HG03558 (cell line): Measurements from ENCODE around the gene ARHGAP26.

ENCODE experiments used
- ATAC-seq: cut with Tn5 transposase; IDR thresholded peaks from one replicate; pipeline ENCODE4 v1.9.1; 2021; ENCODE audit warnings: moderate number of reproducible peaks; ENCODE audit not compliant: unreplicated experiment; ENCODE audit errors: extremely low read depth

The ARHGAP26 gene

DNA sequence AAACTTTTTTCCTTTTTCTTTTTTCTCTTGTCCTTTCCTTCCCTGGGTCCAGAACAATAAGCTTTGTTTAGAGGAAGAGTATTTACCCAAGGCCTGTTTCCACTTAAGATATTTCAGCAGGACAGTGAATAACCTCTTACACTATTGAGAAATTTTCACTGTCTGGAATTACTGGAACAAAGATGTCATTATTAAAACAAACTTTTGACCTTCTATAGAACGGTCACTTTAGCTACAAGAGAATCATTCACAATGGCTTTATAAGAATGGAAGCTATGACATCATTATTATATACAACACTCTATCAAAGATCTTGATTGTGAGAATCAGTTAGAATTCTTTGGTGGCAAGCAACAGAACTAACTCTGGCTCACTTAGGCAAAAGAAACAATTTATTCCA is 22.0 kb upstream of the ARHGAP26 start:
- ATAC-seq: no peak

GRCh38 chr5:142748568-142749249 is 21.5 kb upstream of the ARHGAP26 start:
- no peak for ATAC-seq

DNA sequence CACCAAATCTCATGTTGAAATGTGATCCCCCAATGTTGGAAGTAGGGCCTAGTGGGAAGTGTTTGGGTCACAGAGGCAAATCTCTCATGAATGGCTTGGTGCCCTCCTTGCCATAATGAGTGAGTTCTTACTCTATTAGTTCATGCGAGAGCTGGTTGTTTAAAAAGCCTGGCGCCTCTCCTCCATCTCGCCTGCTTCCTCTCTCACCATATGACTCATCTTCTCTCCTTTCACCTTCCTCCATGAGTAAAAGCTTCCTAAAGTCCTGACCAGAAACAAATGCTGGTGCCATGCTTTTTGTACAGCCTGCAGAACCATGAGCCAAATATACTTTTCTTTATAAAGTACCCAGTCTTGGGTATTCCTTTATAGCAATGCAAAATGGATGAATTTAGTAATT is 20.9 kb upstream of the ARHGAP26 start:
- ATAC-seq: no peak

DNA sequence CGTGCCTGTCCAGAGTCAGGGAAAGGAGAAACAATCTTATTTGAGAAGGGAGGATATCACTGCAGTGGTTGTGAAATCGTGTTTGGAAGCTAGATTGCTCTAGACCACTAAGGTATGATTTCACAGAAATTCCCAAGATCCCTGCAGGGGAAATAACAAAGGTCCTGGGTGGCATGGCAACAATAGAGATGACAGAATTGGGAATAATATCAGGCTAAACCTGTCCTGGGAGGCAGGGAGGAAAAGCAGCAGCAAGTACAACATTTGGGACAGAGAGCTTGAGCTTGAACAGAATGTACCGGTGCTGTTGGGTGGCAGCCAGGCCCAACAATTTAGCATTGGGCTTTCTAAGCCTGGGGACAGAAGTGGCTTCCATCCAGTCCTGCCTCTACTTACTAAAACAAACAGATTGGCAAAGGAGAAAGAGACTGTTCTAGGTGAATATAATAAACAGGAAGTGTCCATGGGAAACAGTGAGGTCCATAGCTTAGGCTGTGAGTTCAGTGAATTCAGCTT is 17.0 kb upstream of the ARHGAP26 start:
- no peak for ATAC-seq

GRCh38 chr5:142754031-142754430 is 16.1 kb upstream of the ARHGAP26 start:
- no peak for ATAC-seq

DNA sequence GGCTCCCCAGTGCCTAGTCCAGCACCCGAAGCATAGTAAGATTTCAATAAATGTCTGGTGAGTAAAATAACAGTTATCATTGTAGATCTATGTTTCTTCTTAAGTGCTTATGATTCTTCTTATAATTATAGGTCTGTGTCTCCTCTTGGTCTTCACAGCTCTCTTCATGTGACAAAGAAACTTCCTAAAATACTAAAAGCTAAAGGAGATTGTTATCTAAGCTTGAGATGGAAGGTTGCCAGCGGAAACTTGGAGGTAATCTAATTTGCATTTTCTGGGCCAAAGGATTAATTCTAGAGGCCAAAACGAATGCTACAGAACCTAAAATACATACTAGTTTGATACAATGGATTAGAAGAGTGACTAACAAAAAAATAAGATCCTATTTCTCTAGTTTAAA is 13.6 kb upstream of the ARHGAP26 start:
- no peak for ATAC-seq

DNA sequence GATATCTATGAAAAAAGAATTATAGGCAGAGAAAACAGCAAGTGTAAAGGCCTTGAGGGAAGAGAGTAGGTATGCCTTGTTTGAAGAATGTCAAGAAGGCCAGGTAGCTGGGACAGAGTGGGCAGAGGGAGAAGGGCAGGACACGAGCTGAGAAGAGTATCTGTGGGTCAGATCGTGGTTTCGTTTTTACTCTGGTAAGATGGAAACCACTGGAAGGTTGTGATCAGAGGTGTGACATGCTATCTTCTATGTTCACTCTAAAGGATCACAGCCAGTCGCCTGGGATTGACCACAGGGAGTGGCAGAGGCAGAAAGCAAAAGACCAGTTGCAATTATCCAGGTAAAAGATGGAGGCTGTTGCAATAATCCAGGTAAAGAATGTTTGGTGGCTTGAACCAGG is 12.6 kb upstream of the ARHGAP26 start:
- no peak for ATAC-seq

DNA sequence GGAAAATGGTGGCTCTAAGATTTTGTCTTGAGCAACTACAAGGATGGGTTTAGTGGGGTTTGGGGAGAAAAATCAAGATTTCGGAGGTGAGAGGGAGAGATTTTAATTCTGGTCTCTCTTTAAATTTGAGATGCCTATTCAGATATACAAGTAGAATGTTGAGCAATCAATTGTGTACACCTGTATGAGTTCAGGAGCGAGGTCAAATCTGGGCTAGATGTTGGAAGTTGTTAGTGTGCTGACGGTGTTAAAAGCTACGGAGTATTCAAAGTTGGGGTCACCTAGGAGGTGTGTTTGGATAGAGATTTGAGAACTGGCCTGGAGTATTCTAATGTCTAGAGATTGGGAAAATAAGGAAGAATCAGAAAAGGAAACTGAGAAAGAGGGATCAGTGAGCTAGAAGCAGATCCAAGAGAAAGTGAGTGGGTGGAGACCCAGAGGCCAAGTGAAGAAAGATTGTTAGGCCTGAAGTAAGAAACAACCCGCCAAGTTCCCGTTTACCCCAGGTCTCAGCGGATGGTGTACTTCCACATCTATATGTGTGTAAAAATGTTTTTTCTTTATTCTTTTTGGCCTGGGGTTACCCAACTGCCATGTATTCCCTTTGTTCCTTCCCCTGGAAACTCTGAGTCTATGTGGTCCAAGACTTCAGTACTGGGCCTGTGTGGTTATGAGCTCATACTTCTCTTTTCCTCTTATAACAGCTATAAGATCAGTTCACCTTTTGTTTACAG is 11.9 kb upstream of the ARHGAP26 start:
- ATAC-seq: no peak

DNA sequence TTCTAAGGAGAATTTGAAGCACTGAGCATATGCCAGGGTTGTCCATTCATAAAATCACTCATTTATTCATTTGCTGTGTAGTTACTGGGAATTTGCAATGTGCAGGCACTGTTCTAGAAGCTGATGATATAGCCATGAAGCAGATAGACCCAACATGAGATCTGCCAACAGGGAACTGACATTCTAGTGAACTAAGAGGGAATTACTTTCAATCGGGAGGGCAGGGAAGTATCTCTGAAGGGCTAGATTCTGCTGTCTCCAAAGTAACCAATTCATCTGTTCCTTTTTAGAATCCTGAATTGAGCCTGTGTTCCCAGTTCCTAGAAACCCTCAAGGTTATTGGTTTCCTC is 11.4 kb upstream of the ARHGAP26 start:
- no peak for ATAC-seq

GRCh38 chr5:142763701-142764100 is 6.5 kb upstream of the ARHGAP26 start:
- ATAC-seq: no peak

DNA sequence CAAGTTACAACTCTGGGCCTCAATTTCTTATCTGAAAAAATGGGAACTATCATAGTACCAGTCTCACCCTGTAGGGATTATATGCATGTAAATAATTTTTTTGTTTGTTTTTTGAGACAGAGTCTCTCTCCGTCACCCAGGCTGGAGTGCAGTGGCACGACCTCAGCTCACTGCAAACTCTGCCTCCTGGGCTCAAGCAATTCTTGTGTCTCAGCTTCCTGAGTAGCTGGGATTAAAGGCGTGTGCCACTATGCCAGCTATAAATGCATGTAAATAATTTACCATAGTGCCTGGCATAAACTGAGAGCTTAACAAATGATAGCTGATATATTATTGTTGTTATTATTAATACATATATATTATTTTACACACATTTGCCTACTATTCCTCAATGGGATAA is 3.0 kb upstream of the ARHGAP26 start:
- ATAC-seq: no peak

GRCh38 chr5:142767911-142768310 is 2.3 kb upstream of the ARHGAP26 start:
- no peak for ATAC-seq

DNA sequence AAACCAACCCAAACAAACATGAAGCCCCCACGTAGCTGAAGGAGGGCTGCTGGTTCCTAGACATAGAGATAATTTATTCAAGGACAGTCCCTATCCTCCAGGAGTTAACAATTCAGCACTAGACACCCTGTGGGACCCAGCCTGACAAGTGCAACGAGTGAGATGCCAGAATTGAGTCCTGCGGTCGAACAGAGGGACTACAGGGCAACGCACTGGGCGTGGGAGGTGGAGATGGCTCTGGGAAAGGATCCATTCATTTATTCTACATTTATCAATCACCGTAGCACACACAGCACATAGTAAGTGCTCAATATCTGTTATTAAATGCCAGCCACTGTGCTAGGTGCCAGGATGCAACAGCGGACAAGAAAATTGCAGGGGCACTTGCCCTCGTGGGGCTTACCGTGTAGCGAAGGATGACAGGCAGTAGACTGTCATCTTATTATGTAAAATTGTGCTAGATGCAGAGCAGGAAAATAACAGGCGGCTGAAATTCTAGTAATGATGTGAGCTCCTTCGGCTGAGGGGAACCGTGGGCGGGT is 855 bp upstream of the ARHGAP26 start:
- ATAC-seq: no peak

GRCh38 chr5:142770650-142771609 is 753 bp downstream of the ARHGAP26 start:
- peak; percentile 8 for ATAC-seq

DNA sequence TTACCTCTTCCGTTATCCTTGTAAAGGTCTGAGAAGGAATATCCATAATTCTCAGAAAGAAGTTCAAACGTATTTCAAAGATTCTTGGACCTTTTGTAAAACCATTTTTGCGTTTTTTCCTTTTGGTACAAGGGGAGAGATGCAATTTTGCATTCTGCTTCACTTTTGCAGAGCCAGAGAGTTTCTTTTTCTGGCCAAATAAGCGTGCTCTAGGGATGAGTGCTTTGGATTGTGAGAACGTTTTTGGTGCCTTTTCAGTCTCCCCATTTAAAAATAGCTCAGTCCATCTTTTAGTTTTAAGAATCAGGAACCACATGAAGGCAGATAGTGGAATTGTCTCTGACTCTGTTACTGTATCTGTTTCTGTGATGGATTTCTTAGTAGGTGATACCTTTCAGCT is 1.5 kb downstream of the ARHGAP26 start:
- ATAC-seq: no peak

GRCh38 chr5:142772446-142773293 is 2.5 kb downstream of the ARHGAP26 start:
- ATAC-seq: no peak

- ATAC-seq: no peak
Observed at GRCh38 chr5:142777099-142777498, 6.9 kb downstream of the ARHGAP26 start.

DNA sequence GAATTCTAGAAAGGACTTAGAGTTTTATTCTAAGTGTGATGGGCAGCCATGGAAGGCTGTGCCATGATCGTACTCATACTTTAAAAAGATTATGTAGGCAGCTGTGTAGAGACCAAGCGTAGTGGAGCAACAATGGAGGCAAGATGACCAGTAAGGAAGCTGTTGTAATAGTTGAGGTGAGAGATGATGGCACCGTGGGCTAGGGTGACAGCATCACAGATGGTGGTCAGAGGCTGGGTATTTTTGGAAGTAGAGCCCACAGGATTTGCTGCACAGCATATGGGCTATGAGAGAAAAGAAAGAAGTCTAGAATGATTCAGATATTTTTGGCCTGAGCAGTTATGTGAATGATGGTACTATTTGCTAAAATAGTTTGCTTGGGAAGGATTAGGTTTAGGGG is 7.7 kb downstream of the ARHGAP26 start:
- no peak for ATAC-seq

- no peak for ATAC-seq
Observed at GRCh38 chr5:142779163-142779840, 9.1 kb downstream of the ARHGAP26 start.
